NT2/D1 (cell line): ENCODE results near the gene TMEM14C.

Experiments
- DNase-seq: peaks from one replicate; pipeline ENCODE4 v3.0.0-alpha.2; 2011; ENCODE audit warnings: low read depth, low spot score
- H3K27me3 ChIP-seq: 2 replicates; pipeline ENCODE4 v1.6.0; 2011; ENCODE audit warnings: mild to moderate bottlenecking; ENCODE audit not compliant: insufficient read length, insufficient read depth
- H3K36me3 ChIP-seq: 2 replicates; pipeline ENCODE4 v1.6.1; 2011; ENCODE audit warnings: mild to moderate bottlenecking, low read length, mixed read lengths; ENCODE audit not compliant: insufficient read depth, insufficient read length
- H3K4me1 ChIP-seq: 2 replicates; pipeline ENCODE4 v1.5.1; 2011; ENCODE audit not compliant: insufficient read depth, insufficient read length
- H3K4me3 ChIP-seq: 2 replicates; pipeline ENCODE4 v1.5.1; 2011; ENCODE audit warnings: low read depth; ENCODE audit not compliant: insufficient read length
- H3K9ac ChIP-seq: 2 replicates; pipeline ENCODE4 v1.6.0; 2011; ENCODE audit warnings: low read depth; ENCODE audit not compliant: insufficient read length
- H3K9me3 ChIP-seq: 2 replicates; pipeline ENCODE4 v1.5.1; 2011; ENCODE audit warnings: mild to moderate bottlenecking, low read length; ENCODE audit not compliant: insufficient read depth
- SUZ12 ChIP-seq: IDR thresholded peaks from 2 replicates; pipeline ENCODE4 v1.6.1; 2011; ENCODE audit not compliant: insufficient read length, insufficient read depth; ENCODE audit errors: extremely low read depth
- YY1 ChIP-seq: IDR thresholded peaks from 2 replicates; pipeline ENCODE4 v1.6.1; 2011; ENCODE audit not compliant: insufficient read length, insufficient read depth
- ZNF274 ChIP-seq: IDR thresholded peaks from 2 replicates; pipeline ENCODE4 v1.6.1; 2011; ENCODE audit warnings: mild to moderate bottlenecking, low read depth, low read length

TMEM14C gene

GRCh38 chr6:10722570-10722819 is 375 bp upstream of the TMEM14C start:
- DNase-seq: no peak
- Histone ChIP-seq H3K9ac (peak overlapping the region; percentile 70), H3K9me3 (peaks cover 27% of the 10 kb centered on the region), H3K4me3 (peak overlapping the region; percentile 70), H3K36me3 (peaks cover 28% of the 10 kb centered on the region), H3K27me3 (no peaks in the 10 kb centered on the region), H3K4me1 (no peaks in the 10 kb centered on the region)
- TF ChIP-seq SUZ12 (no peak), YY1 (no peak), ZNF274 (no peak)

- DNase-seq: no peak
- Histone ChIP-seq H3K9ac (peak overlapping the region; percentile 71), H3K4me3 (peak overlapping the region; percentile 70), H3K27me3 (no peaks in the 10 kb centered on the region), H3K36me3 (peaks cover 38% of the 10 kb centered on the region), H3K9me3 (peaks cover 16% of the 10 kb centered on the region), H3K4me1 (no peaks in the 10 kb centered on the region)
- TF ChIP-seq ZNF274 (no peak), SUZ12 (no peak), YY1 (no peak)
Measured at GRCh38 chr6:10723567-10723881, 654 bp downstream of the TMEM14C start.

DNA sequence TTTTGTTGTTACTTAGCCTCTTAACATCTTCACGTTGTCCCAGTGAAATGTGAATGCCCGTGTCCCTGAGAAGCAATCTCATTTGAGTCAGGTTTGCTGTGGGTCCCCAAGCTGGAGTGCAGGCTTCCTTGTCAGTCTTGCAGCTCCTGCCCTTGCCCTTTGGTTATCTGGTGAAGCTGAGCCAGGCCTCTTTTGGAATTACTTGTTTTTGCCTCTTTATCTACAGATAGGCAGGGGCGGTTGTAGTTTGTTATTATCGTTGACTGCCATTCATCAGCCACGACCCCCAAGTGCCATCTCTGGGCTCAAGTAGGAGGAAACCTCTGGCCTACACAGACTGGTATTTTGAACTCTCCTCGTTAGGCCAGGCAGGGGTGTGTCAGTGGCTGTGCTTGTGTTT is 2.2 kb downstream of the TMEM14C start:
- Histone ChIP-seq H3K4me3 (no peak overlapping the region), H3K4me1 (no peaks in the 10 kb centered on the region)

GRCh38 chr6:10725716-10726115 is 2.8 kb downstream of the TMEM14C start:
- Histone ChIP-seq H3K9me3 (peaks cover 3% of the 10 kb centered on the region; the same call in 1 of the 2 replicates), H3K4me1 (no peaks in the 10 kb centered on the region), H3K4me3 (no peak overlapping the region), H3K36me3 (peaks cover 58% of the 10 kb centered on the region), H3K27me3 (no peaks in the 10 kb centered on the region), H3K9ac (no peak overlapping the region)
- TF ChIP-seq YY1: no peak
- TF ChIP-seq SUZ12: no peak
- no peak for TF ChIP-seq ZNF274
- DNase-seq: no peak

More for the DNA sequence above, 2.2 kb downstream of the TMEM14C start:
- Histone ChIP-seq H3K9me3 (peaks cover 3% of the 10 kb centered on the region; the same call in 1 of the 2 replicates), H3K9ac (no peak overlapping the region), H3K27me3 (no peaks in the 10 kb centered on the region), H3K36me3 (peaks cover 52% of the 10 kb centered on the region)
- DNase-seq: no peak
- TF ChIP-seq SUZ12 (no peak), YY1 (no peak), ZNF274 (no peak)

DNA sequence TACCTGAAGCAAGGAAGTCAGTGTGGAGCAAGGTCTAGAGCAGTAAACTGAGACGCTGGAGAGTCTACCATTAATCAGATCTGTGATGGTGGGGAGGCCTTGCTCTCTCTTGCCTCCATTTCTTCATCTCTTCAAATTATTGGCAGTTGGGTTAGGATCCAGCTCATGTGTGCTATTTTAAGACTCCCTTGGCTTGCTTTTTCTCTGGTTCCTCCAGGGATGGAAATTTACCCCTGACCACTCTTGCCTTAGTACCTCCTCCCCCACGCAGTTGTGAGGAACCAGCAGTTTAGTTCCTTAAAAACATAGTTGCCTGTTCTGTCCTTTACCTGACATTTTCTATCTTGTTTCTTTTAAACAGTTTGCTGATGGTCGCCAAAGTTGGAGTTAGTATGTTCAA is 7.4 kb downstream of the TMEM14C start:
- H3K36me3 ChIP-seq: peaks cover 75% of the 10 kb centered on the region
- no peak overlapping the region for H3K9ac ChIP-seq
- H3K4me3 ChIP-seq: no peak overlapping the region
- no peaks in the 10 kb centered on the region for H3K4me1 ChIP-seq
- DNase-seq: no peak
- TF ChIP-seq SUZ12: no peak
- no peak for TF ChIP-seq ZNF274
- no peak for TF ChIP-seq YY1
- H3K9me3 ChIP-seq: no peaks in the 10 kb centered on the region
- H3K27me3 ChIP-seq: no peaks in the 10 kb centered on the region

DNA sequence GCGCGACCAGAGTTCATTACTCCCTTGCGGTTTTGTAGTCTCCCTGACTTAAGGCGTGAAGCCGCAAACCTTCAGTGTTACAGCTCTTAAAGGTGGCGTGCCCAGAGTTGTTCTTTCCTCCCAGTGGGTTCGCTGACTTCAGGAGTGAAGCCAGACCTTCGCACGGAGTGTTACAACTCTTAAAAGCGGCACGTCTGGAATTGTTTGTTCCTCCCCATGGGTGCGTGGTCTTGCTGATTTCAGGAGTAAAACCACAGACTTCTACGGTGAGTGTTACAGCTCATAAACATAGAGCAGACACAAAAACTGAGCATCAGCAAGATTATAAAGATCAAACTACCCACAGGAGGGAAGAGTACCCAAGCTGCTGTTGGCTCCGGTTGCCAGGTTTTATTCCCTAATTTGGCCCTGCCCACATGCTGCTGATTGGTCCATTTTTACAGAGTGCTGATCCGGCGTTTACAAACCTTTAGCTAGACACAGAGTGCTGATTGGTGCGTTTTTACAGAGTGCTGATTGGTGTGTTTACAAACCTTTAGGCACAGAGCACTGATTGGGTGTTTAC is 10.4 kb downstream of the TMEM14C start:
- no peaks in the 10 kb centered on the region for H3K27me3 ChIP-seq
- H3K4me3 ChIP-seq: no peak overlapping the region
- H3K9ac ChIP-seq: no peak overlapping the region
- no peak for TF ChIP-seq ZNF274
- TF ChIP-seq YY1: no peak
- no peak for TF ChIP-seq SUZ12
- H3K4me1 ChIP-seq: no peaks in the 10 kb centered on the region
- no peak for DNase-seq
- peaks cover 52% of the 10 kb centered on the region for H3K36me3 ChIP-seq
- H3K9me3 ChIP-seq: no peaks in the 10 kb centered on the region

GRCh38 chr6:10733863-10734262 is 11.0 kb downstream of the TMEM14C start:
- H3K4me3 ChIP-seq: no peak overlapping the region
- TF ChIP-seq ZNF274 (no peak), YY1 (no peak), SUZ12 (no peak)
- H3K9me3 ChIP-seq: no peaks in the 10 kb centered on the region
- no peaks in the 10 kb centered on the region for H3K27me3 ChIP-seq
- DNase-seq: no peak
- peaks cover 49% of the 10 kb centered on the region for H3K36me3 ChIP-seq
- H3K4me1 ChIP-seq: no peaks in the 10 kb centered on the region
- no peak overlapping the region for H3K9ac ChIP-seq

DNA sequence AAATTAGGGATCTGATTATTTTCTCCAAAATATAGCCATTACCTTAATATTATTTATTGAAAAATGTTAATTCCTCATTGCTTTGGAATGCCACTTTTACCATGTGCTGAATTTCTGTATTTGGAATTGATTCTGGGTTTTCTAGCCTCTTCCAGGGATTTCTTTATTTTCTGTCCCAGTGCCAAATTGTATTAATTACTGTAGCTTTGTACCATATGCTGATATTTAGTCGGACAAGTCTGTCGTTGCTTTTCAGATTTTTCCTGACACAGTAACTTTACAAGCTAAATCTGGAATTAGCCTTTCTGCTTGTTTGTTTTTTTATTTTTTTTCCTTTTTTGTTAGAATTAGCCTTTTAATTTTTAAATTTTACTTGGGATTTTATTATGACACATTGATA is 13.9 kb downstream of the TMEM14C start:
- Histone ChIP-seq H3K9ac (no peak overlapping the region), H3K4me3 (no peak overlapping the region), H3K9me3 (no peaks in the 10 kb centered on the region), H3K27me3 (no peaks in the 10 kb centered on the region), H3K36me3 (peaks cover 30% of the 10 kb centered on the region), H3K4me1 (no peaks in the 10 kb centered on the region)
- TF ChIP-seq YY1 (no peak), ZNF274 (no peak), SUZ12 (no peak)
- no peak for DNase-seq
